MM.1S (cell line): Measurements from ENCODE around the gene ENOX2.
"Not testable (repeated sequence)": the region's sequence is repeated elsewhere in the genome, so short reads cannot be mapped to it uniquely, and the experiment has no call there.

ENCODE experiments used
- DNase-seq: peaks from one replicate; pipeline ENCODE4 v3.0.0-alpha.2; 2015
- H2AFZ ChIP-seq: fragments of 300-600 bp; sonication (generic); 2 replicates; pipeline ENCODE4 v1.6.0; 2016; ENCODE audit warnings: antibody characterized with exemption, low read length
- H3F3A ChIP-seq: fragments of 300-600 bp; sonication (generic); 2 replicates; pipeline ENCODE4 v1.6.1; 2016; ENCODE audit warnings: mild to moderate bottlenecking, antibody characterized with exemption, low read length, moderate library complexity, mixed read lengths; ENCODE audit not compliant: insufficient read depth
- H3K27ac ChIP-seq: fragments of 300-600 bp; sonication (generic); 2 replicates; pipeline ENCODE4 v1.5.1; 2016; ENCODE audit warnings: mild to moderate bottlenecking, low read length
- H3K27me3 ChIP-seq: fragments of 300-600 bp; sonication (generic); replicated peaks from 2 replicates; pipeline ENCODE4 v1.6.0; 2016; ENCODE audit warnings: low read length; ENCODE audit not compliant: insufficient read depth
- H3K36me3 ChIP-seq: fragments of 300-600 bp; sonication (generic); replicated peaks from 2 replicates; pipeline ENCODE4 v1.6.1; 2016; ENCODE audit warnings: mild to moderate bottlenecking, low read length, mixed read lengths; ENCODE audit not compliant: insufficient read depth
- H3K4me1 ChIP-seq: fragments of 300-600 bp; sonication (generic); 2 replicates; pipeline ENCODE4 v1.6.1; 2016; ENCODE audit warnings: low read length, mixed read lengths
- H3K4me2 ChIP-seq: fragments of 300-600 bp; sonication (generic); 2 replicates; pipeline ENCODE4 v1.6.0; 2016; ENCODE audit warnings: low read depth, low read length
- H3K4me3 ChIP-seq: fragments of 300-600 bp; sonication (generic); 2 replicates; pipeline ENCODE4 v1.5.1; 2016; ENCODE audit warnings: low read length, mixed read lengths
- H3K79me2 ChIP-seq: fragments of 300-600 bp; sonication (generic); 2 replicates; pipeline ENCODE4 v1.6.1; 2016; ENCODE audit warnings: mixed run types, low read length, mixed read lengths
- H3K9ac ChIP-seq: fragments of 300-600 bp; sonication (generic); 2 replicates; pipeline ENCODE4 v1.6.1; 2016; ENCODE audit warnings: low read length, mixed read lengths
- H3K9me2 ChIP-seq: fragments of 300-600 bp; sonication (generic); replicated peaks from 2 replicates; pipeline ENCODE4 v1.6.1; 2016; ENCODE audit warnings: mild to moderate bottlenecking, low read length, mixed read lengths; ENCODE audit not compliant: insufficient read depth
- H3K9me3 ChIP-seq: fragments of 300-600 bp; sonication (generic); replicated peaks from 2 replicates; pipeline ENCODE4 v1.6.1; 2016; ENCODE audit warnings: mild to moderate bottlenecking, low read length, mixed read lengths; ENCODE audit not compliant: insufficient read depth
- H4K20me1 ChIP-seq: fragments of 300-600 bp; sonication (generic); 2 replicates; pipeline ENCODE4 v1.6.1; 2016; ENCODE audit warnings: mild to moderate bottlenecking, low read length, moderate library complexity, mixed read lengths; ENCODE audit not compliant: insufficient read depth
- CTCF ChIP-seq: fragments of 300-600 bp; sonication (generic); IDR thresholded peaks from 2 replicates; pipeline ENCODE4 v1.5.1; 2016; ENCODE audit warnings: antibody characterized with exemption, low read length, mixed read lengths
- EZH2 ChIP-seq: fragments of 300-600 bp; sonication (generic); optimal IDR thresholded peaks from 2 replicates; pipeline ENCODE3; 2017; ENCODE audit warnings: low read depth, mild to moderate bottlenecking, antibody characterized with exemption, low read length, mixed read lengths
- EZH2phosphoT487 ChIP-seq: fragments of 300-600 bp; sonication (generic); IDR thresholded peaks from 2 replicates; pipeline ENCODE4 v1.6.1; 2018; ENCODE audit warnings: antibody characterized with exemption, low read length

Gene ENOX2

DNA sequence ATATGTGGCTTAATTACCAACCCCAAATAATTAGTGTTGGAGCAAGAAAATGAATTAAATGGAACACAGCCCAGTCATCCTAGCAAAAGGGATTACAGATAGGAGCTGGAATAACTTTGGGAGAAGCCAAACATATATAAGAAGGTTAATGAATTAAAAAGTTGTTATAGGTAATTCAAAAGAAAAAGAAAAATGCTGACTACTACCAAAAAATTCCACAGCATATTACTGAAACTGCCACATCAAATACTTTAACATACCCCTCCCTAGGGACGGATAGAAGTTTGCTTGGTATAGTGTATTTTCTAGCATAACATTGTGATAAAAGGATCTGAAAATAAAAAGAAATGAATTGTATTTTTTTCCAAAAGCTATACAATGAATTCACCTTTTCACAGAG is 99.5 kb downstream of the ENOX2 start:
- Histone ChIP-seq H3K4me1 (no peaks in the 10 kb centered on the region), H3K79me2 (no peaks in the 10 kb centered on the region), H3K4me3 (no peak overlapping the region), H3K27ac (no peak overlapping the region), H3K9me3 (no peaks in the 10 kb centered on the region), H3K9ac (no peak overlapping the region), H2AFZ (no peak overlapping the region), H3F3A (no peaks in the 10 kb centered on the region), H3K27me3 (no peaks in the 10 kb centered on the region), H3K9me2 (no peaks in the 10 kb centered on the region), H3K36me3 (no peaks in the 10 kb centered on the region), H3K4me2 (no peak overlapping the region), H4K20me1 (no peaks in the 10 kb centered on the region)
- TF ChIP-seq EZH2 (no peak), EZH2phosphoT487 (no peak), CTCF (no peak)
- DNase-seq, result no peak

- Histone ChIP-seq H2AFZ (no peak overlapping the region), H4K20me1 (no peaks in the 10 kb centered on the region)
Observed at GRCh38 chrX:130801901-130802300, 101.1 kb downstream of the ENOX2 start.

GRCh38 chrX:130799393-130799792 is 103.6 kb downstream of the ENOX2 start:
- Histone ChIP-seq H3K9me2 (no peaks in the 10 kb centered on the region), H3K27me3 (no peaks in the 10 kb centered on the region), H3F3A (no peaks in the 10 kb centered on the region), H3K4me1 (no peaks in the 10 kb centered on the region), H2AFZ (no peak overlapping the region), H3K36me3 (no peaks in the 10 kb centered on the region), H3K4me2 (no peak overlapping the region), H3K27ac (no peak overlapping the region), H4K20me1 (no peaks in the 10 kb centered on the region), H3K9me3 (no peaks in the 10 kb centered on the region), H3K4me3 (no peak overlapping the region), H3K9ac (no peak overlapping the region), H3K79me2 (no peaks in the 10 kb centered on the region)
- TF ChIP-seq EZH2, result no peak
- TF ChIP-seq EZH2phosphoT487, result no peak
- no peak for TF ChIP-seq CTCF
- DNase-seq, result no peak

More at GRCh38 chrX:130801901-130802300, 101.1 kb downstream of the ENOX2 start:
- H3K9me3 ChIP-seq, result no peaks in the 10 kb centered on the region
- no peaks in the 10 kb centered on the region for H3K36me3 ChIP-seq
- no peak overlapping the region for H3K4me3 ChIP-seq
- H3K4me1 ChIP-seq, result no peaks in the 10 kb centered on the region
- no peak overlapping the region for H3K27ac ChIP-seq
- DNase-seq, result no peak
- no peaks in the 10 kb centered on the region for H3K9me2 ChIP-seq
- H3K27me3 ChIP-seq, result no peaks in the 10 kb centered on the region
- no peaks in the 10 kb centered on the region for H3F3A ChIP-seq
- no peak overlapping the region for H3K9ac ChIP-seq
- no peaks in the 10 kb centered on the region for H3K79me2 ChIP-seq
- no peak overlapping the region for H3K4me2 ChIP-seq
- no peak for TF ChIP-seq CTCF
- no peak for TF ChIP-seq EZH2
- no peak for TF ChIP-seq EZH2phosphoT487

- Histone ChIP-seq H3K9me3 (no peaks in the 10 kb centered on the region), H3K9ac (no peak overlapping the region), H3K36me3 (no peaks in the 10 kb centered on the region), H3K27ac (no peak overlapping the region), H3K9me2 (no peaks in the 10 kb centered on the region), H2AFZ (no peak overlapping the region), H3K79me2 (no peaks in the 10 kb centered on the region), H3K4me1 (no peaks in the 10 kb centered on the region), H4K20me1 (no peaks in the 10 kb centered on the region), H3K27me3 (no peaks in the 10 kb centered on the region), H3K4me2 (no peak overlapping the region), H3K4me3 (no peak overlapping the region), H3F3A (no peaks in the 10 kb centered on the region)
- TF ChIP-seq CTCF (no peak), EZH2 (no peak), EZH2phosphoT487 (no peak)
- DNase-seq, result no peak
Observed at GRCh38 chrX:130793975-130794374, 109.0 kb downstream of the ENOX2 start.

DNA sequence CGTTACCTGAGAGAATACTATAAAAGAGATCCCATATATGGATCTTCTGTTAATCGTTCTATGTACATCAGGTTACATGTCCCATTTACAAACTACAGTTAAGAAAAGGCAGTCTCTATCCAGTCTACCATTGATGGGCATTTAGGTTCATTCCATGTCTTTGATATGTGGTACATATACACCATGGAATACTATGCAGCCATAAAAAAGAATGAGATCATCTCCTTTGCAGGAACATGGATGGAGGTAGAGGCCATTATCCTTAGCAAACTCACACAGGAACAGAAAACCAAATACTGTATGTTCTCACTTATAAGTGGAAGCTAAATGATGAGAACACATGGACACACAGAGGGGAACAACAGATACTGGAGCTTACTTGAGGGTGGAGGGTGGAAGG is 111.1 kb downstream of the ENOX2 start:
- H3K4me1 ChIP-seq, H3F3A ChIP-seq, H2AFZ ChIP-seq, H3K79me2 ChIP-seq, H3K4me3 ChIP-seq, H3K9me2 ChIP-seq, H3K36me3 ChIP-seq, H3K4me2 ChIP-seq, DNase-seq, H3K27ac ChIP-seq, H4K20me1 ChIP-seq, H3K27me3 ChIP-seq, H3K9ac ChIP-seq, H3K9me3 ChIP-seq: not testable (repeated sequence)
